HG02642 (cell line): ENCODE results near the gene FUT9.

Experiments used
- ATAC-seq: cut with Tn5 transposase; IDR thresholded peaks from one replicate; pipeline ENCODE4 v1.9.1; 2021; ENCODE audit warnings: mild to moderate bottlenecking; ENCODE audit not compliant: unreplicated experiment, poor library complexity

FUT9 gene

GRCh38 chr6:96065213-96065612 lies 49.4 kb downstream of the FUT9 start:
- ATAC-seq: no peak

GRCh38 chr6:96066376-96066775 lies 50.6 kb downstream of the FUT9 start:
- no peak for ATAC-seq

GRCh38 chr6:96073555-96073954 lies 57.8 kb downstream of the FUT9 start:
- no peak for ATAC-seq

DNA sequence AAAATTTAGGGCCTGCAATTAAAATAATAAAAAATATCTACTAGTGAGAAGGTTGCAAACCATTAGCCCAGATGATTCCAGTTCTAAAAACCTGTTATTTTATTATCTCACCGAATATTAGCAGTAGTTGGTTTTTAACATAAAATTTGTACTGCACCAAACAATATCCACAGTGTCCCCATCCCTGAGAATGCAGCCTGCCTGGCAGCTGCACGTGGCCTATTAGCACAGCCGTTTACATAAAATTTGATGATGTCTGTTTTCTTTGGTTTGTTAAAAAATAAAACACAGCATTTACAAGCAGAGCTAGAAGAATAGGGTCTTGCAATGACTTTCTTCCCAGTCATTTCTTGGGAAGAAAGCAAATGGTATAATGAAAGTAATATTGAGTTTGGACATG lies 58.2 kb downstream of the FUT9 start:
- no peak for ATAC-seq

- no peak for ATAC-seq
Observed at GRCh38 chr6:96075826-96076225, 60.1 kb downstream of the FUT9 start.

- ATAC-seq: no peak
Observed at GRCh38 chr6:96086745-96087144, 71.0 kb downstream of the FUT9 start.

DNA sequence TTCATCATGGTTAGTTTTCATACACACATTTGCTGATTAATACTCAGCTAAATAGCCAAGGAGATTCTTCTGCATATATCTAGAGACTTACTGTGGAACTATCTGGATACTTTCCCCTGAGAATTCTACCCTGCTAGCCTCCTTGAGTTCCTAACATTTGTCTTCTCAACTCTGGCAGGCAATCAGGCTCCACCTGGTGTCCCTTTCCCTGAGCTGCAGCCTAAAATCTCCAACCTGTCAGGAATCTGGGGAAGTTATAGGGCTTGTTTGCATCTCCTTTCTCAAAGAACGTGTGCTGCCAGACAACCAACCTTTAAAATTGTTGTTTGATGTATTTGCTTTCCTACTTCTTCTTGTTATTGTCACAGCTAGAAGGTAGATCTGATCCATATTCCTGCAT lies 73.4 kb downstream of the FUT9 start:
- ATAC-seq: no peak

DNA sequence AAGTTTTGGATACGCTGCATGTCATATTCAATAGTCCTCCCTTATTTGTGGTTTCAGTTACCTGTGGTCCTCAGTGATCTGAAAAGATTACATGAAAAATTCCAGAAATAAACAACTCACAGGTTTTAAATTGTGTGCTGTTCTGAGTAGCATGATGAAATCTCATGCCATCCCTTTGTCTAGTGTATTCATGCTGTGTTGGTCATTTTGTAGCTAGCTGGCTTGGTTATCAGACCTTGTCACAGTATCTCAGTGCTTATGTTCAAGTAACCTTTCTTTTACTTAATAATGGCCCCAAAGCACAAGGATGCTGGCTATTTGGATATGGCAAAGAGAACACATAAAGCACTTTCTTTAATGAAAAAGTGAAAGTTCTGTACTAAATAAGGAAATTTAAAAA lies 78.3 kb downstream of the FUT9 start:
- ATAC-seq: no peak

- ATAC-seq: no peak
Observed at GRCh38 chr6:96099069-96099468, 83.3 kb downstream of the FUT9 start.

DNA sequence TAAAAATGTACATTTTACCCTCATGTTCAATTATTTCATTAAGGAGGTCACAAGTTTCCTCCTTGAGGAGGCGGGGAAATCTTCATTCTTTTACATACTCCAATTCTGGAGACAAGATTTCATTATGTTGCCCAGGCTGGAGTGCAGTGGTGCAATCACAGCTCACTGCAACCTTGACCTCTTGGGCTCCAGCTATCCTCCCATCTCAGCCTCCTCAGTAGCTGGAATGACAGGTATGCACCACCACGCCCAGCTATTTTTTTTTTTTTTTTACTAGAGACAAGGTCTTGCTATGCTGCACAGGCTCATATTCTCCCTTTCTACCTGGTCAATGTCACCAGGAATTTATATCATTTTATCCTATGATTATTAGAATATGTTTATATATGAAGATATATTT lies 85.8 kb downstream of the FUT9 start:
- no peak for ATAC-seq

DNA sequence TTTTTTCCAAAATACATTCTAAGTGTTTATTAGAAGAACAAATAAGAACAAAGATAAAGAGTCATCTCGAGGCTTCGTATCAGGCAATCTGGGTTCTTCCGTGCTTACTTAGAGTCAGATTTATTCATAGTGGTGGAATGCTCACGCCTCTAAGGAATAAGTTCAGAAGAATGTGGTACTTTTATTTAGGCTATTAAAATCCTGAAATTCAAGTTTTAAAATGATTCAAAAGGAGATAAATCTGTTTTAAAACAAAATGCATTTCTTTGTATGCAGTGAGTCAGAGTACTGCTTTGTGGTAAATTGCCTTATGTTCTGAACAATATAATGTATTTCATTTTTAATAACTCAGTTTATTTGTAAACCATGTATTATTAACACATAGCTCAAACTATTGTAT lies 89.1 kb downstream of the FUT9 start:
- no peak for ATAC-seq

DNA sequence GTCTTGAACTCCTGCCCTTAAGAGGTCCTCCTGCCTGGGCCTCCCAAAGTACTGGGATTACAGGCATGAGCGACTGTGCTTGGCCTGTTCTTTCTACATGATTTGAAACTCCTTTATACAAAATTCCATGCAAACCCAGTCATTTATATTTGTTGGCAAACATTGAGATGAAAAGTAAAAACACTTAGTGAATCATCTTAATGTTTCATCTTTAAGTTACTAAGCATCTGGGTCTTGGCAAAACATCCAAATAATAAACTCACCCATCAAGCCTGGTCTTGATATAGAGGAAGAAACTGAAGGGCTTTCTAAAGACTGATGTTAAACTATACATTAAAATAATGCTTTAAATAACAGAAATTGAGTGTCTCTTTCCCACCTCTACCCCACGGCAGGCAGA lies 95.1 kb downstream of the FUT9 start:
- ATAC-seq: no peak

- no peak for ATAC-seq
Observed at GRCh38 chr6:96116674-96117073, 100.9 kb downstream of the FUT9 start.

DNA sequence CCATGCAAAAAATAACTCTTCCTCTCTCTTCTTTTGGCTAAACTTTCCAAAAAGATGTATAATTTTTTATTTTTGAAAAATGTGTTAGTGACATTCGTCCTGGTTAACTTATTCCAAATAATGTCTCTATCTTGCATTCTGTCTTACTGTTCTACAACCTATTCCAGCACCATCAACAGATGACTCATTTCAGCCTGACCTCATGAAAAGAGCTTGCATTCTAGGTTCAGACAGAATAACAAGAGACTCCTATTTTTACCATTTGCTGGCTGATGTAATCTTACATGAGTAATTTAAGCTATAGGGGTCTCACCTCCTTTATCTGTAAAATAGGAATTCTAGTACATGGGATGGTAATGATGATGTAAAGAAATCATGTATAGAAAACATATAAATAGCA lies 109.0 kb downstream of the FUT9 start:
- ATAC-seq: no peak

GRCh38 chr6:96138406-96138805 lies 122.6 kb downstream of the FUT9 start:
- ATAC-seq: no peak

DNA sequence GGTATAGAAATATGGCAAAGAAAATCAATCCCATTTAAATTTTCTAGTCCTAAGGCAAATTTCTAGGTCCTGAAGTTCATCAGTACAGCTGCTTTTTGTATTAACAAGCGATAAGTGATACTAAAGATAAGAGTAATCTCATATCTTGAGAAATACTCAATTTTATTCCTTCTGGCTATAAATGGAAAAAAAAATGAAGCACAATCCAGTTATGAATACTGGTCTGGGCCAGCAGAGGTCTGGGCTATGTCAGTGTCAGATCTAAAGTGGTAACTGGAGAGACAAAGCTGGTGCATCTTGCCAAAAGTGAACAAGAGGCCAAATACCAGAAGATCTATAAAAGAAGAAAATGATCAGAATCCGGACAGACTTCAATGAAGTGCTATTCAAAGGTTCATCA lies 126.4 kb downstream of the FUT9 start:
- no peak for ATAC-seq

- ATAC-seq: no peak
Observed at GRCh38 chr6:96150431-96150830, 134.7 kb downstream of the FUT9 start.

GRCh38 chr6:96151707-96152106 lies 135.9 kb downstream of the FUT9 start:
- ATAC-seq: no peak

DNA sequence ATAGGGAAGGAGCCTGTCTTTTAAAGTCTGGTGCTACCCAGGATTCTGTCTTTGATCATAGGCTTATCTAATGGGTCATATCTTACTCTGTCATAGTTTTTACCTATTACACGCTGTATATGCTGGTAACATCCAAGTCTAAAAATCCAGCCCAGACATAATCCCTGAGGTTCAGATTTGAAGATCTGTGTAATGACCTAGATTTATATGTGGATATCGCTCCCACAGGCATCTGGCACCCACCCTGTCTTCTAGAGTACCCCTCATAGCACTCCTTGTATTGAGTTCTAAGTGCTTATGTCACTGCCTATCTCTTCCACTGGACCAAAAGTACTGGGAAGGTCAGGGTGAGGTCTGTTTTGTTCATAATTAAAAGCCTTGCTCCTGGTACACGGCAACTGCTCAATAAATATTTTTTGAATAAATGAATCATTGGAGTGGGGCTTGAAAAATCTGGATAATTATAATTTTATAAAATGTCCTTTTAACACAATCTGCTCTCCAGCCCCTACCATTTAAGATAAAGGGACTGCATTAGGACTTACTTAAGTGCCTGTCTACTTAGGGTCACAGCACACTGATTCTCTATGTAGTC lies 136.4 kb downstream of the FUT9 start:
- ATAC-seq: no peak

- no peak for ATAC-seq
Observed at GRCh38 chr6:96153775-96154174, 138.0 kb downstream of the FUT9 start.

DNA sequence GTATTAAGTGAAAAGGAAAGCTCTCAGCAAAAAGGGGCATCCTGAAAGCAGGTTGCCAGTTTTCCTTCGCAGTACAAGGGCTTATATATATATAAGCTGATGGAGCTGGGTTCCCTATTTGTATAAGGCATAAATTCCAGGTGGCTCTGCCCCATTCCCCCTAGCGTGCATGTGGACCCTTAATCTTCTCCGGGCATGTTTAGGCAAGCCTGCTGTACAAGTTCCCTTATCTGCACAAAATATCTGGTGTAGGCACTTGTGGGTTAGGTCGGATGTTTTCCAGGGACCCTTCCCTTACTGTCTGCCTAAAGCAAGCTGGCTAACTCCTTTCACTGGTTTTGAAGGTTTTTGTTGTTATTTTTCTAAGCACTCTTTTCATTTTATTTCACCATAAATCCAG lies 140.7 kb downstream of the FUT9 start:
- ATAC-seq: no peak

DNA sequence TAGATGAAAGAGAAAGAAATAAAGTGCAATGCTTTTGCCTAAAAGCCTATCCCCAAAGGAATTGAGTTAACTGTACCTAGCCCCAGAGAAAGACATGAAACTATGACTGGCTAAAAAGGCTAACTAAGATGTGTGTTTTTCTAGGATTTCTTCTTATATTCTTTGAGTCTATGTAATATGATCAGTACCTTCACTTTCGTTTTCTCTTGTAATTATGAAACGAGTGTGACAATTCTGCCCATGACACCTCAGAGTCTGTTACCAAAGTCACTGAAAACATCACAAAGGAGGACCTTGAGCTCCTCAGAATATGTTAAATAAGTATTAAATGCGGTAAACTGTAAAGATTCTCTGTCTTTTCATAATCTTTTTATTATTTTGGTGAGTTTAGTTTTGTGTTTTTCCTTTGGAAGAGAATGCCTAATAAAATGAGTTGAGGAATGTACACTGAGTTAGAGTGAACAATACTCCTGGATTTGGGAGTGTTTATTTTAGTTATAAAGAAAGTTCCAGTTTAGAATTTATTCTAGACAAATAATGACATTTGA lies 141.3 kb downstream of the FUT9 start:
- ATAC-seq: peak; percentile 83

DNA sequence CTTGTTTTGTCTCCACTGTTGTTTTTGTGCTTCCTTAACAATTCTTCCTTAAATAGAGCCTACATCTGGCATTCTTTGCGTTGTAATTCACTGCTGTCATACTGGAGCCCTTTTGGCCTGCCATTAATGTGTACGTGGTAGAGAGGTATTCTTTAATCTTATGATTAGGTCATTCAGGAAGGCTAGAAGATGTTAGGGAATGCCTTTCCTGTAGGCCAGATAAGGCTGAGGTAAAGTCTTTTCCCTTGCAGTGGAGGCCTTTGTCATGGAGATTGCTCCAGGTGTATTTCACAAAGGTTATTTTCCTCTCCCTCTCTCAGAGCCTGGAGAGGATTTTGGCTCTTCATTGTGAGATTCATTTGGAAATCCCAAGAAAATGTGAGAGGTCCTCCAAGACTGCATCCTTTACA lies 146.9 kb downstream of the FUT9 start:
- ATAC-seq: no peak
